Glutamatergic neuron (in vitro differentiated cells): ENCODE measurements around the gene SAP30BP. TPM values are rescaled to one million over a fixed set of nuclear protein-coding genes. Genes with fewer than 3 reads are reported as not detected.

ENCODE experiments used
- DNase-seq: peaks from one replicate; pipeline ENCODE4 v3.0.0; 2022
- H3K27ac Mint-ChIP-seq: one replicate; pipeline ENCODE4 v1.8.0; 2020; ENCODE audit warnings: mild to moderate bottlenecking, mixed read lengths, inconsistent platforms; ENCODE audit not compliant: unreplicated experiment
- H3K27me3 Mint-ChIP-seq: one replicate; pipeline ENCODE4 v1.8.0; 2020; ENCODE audit warnings: mild to moderate bottlenecking, moderate library complexity, mixed read lengths, inconsistent platforms; ENCODE audit not compliant: unreplicated experiment
- H3K36me3 Mint-ChIP-seq: one replicate; pipeline ENCODE4 v1.8.0; 2020; ENCODE audit warnings: mild to moderate bottlenecking, mixed read lengths, inconsistent platforms; ENCODE audit not compliant: unreplicated experiment
- H3K4me1 Mint-ChIP-seq: one replicate; pipeline ENCODE4 v1.8.0; 2020; ENCODE audit warnings: mild to moderate bottlenecking, low read depth, mixed read lengths, inconsistent platforms; ENCODE audit not compliant: unreplicated experiment
- H3K4me3 Mint-ChIP-seq: one replicate; pipeline ENCODE4 v1.8.0; 2020; ENCODE audit warnings: mild to moderate bottlenecking, mixed read lengths, inconsistent platforms; ENCODE audit not compliant: unreplicated experiment
- H3K9me3 Mint-ChIP-seq: one replicate; pipeline ENCODE4 v1.8.0; 2020; ENCODE audit warnings: mild to moderate bottlenecking, moderate library complexity, mixed read lengths, inconsistent platforms; ENCODE audit not compliant: unreplicated experiment
- CTCF ChIP-seq: fragments of 200-600 bp; sonication (generic); IDR thresholded peaks from one replicate; pipeline ENCODE4 v1.5.0; 2021; ENCODE audit not compliant: partially characterized antibody, unreplicated experiment
- total RNA-seq: library from RNA; stranded (reverse); fragmentation: NEBNext Ultra II Directional; extraction: Animal tissue kit (Norgen Biotek cat#: 25700); gene quantifications from one replicate; pipeline ENCODE4 v1.2.1, GENCODE V29; 2021; ENCODE audit not compliant: unreplicated experiment

SAP30BP gene
- total RNA-seq, 1 donor from 2014 or later: 115 TPM

- peaks cover 8% of the 10 kb centered on the region for H3K9me3 Mint-ChIP-seq
- H3K36me3 Mint-ChIP-seq: no peaks in the 10 kb centered on the region
- H3K27ac Mint-ChIP-seq: no peak overlapping the region
- TF ChIP-seq CTCF: no peak
- no peak overlapping the region for H3K4me3 Mint-ChIP-seq
- peaks cover 6% of the 10 kb centered on the region for H3K4me1 Mint-ChIP-seq
- H3K27me3 Mint-ChIP-seq: peaks cover 7% of the 10 kb centered on the region
- DNase-seq: no peak
Measured at GRCh38 chr17:75757086-75757681, 90.0 kb downstream of the SAP30BP start.

Other genes with a start within 250 kb of the SAP30BP start
- gene TMEM94, start 210.7 kb upstream of the SAP30BP start, total RNA-seq: 117 TPM
- 22.1 TPM for gene CASKIN2, start 151.8 kb upstream of the SAP30BP start, total RNA-seq
- gene TSEN54, start 150.8 kb upstream of the SAP30BP start, total RNA-seq: 26.6 TPM
- 4.8 TPM for gene LLGL2, start 141.6 kb upstream of the SAP30BP start, total RNA-seq
- 82.6 TPM for gene MYO15B, start 79.5 kb upstream of the SAP30BP start, total RNA-seq
- gene SMIM5, start 33.9 kb upstream of the SAP30BP start, total RNA-seq: 0.20 TPM
- gene RECQL5, start 184 bp upstream of the SAP30BP start, total RNA-seq: 49.8 TPM
- not detected for gene ITGB4, start 54.1 kb downstream of the SAP30BP start, total RNA-seq
- gene GALK1, start 97.9 kb downstream of the SAP30BP start, total RNA-seq: 18.2 TPM
- gene UNK, start 117.5 kb downstream of the SAP30BP start, total RNA-seq: 65.5 TPM
- gene UNC13D, start 177.1 kb downstream of the SAP30BP start, total RNA-seq: 2.4 TPM
- gene WBP2, start 188.0 kb downstream of the SAP30BP start, total RNA-seq: 111 TPM
- gene TRIM47, start 211.2 kb downstream of the SAP30BP start, total RNA-seq: 2.1 TPM
- 24.3 TPM for gene TRIM65, start 229.6 kb downstream of the SAP30BP start, total RNA-seq
- gene MRPL38, start 237.5 kb downstream of the SAP30BP start, total RNA-seq: 133 TPM